Stimulated activated CD4-positive, alpha-beta T cell treated with anti-CD3 and anti-CD28 coated beads, Interleukin-1b, Interleukin-23, amount 100 ng/mL, for 24 hours (primary cell): ENCODE results near the gene STIM1.
"Not testable (repeated sequence)": the region's sequence is repeated elsewhere in the genome, so short reads cannot be mapped to it uniquely, and the experiment has no call there.

Experiments used
- DNase-seq, 4 experiments: peaks; one replicate each; pipeline ENCODE4 v3.0.0-alpha.2; 2020; ENCODE audit warnings: low read depth in 4 of 4, low spot score in 1 of 4

Gene STIM1

GRCh38 chr11:4017129-4017528 is 161.7 kb downstream of the STIM1 start:
- no peak for DNase-seq

- no peak for DNase-seq
Measured at GRCh38 chr11:4018641-4019040, 163.2 kb downstream of the STIM1 start.

DNA sequence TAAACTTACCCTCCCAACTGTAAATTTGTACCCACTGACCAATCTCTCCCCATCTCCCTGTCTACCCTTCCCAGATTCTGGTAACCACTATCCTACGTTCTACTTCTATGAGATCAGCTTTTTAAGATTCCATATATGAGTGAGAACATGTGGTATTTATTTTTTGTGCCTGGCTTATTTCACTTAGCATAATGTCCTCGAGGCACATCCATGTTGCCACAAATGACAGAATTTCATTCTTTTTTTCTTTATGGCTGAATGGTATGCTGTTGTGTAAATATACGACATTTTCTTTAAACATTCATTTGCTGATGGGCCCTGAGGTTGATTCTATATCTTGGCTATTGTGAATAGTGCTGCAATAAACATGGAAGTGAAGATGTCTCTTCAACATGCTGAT is 164.4 kb downstream of the STIM1 start:
- no peak for DNase-seq

DNA sequence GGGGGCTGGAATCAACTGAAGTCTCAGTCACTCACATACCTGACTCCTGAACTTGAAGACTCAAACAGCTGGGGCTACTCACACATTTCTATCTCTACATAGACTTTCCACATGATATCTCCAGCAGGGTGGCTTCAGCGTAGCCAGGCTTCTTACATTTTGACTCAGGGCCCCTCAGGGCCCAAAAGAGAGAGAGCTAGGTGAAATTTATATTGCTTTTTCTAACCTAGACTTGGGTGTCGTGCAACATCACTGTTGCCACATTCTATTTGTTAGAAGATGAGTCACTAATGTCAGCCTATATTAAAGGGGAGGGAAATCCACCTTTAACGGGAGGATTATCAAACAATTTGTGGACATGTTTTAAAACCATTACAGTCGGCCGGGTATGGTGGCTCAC is 167.2 kb downstream of the STIM1 start:
- DNase-seq, result no peak

DNA sequence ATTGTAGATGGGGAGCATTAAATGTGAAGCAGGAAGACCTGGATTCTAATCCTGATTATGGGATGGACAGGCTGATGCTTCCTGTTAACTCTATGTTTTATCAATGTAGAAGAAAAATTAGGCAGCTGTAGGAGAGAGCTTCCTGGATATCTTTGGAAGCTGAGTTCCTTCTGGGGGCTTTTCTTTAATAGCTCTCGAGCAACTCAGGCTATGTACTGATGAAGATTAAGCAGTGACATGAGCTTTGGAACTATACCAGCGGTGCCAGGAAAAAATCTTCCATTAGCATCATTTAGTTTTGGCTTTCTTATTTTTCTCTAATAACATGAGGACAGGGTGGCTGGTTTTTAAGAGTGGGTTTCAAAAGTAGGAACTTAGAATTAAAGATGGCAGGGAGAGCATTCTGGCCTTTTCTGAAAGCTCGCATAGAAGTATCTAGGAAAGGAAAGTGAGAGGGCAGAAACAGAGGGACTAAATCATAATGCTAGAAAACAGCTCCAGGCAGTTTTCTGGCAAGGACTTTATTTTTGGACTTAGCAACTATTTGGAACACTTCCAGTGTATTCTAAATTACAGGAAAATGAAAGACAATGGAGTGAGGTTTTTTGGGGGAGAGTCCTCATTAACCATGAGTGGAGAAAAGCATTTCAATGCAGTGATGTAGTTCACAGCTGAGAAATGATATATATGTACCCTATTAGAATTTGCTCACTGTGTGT is 169.9 kb downstream of the STIM1 start:
- no peak for DNase-seq

DNA sequence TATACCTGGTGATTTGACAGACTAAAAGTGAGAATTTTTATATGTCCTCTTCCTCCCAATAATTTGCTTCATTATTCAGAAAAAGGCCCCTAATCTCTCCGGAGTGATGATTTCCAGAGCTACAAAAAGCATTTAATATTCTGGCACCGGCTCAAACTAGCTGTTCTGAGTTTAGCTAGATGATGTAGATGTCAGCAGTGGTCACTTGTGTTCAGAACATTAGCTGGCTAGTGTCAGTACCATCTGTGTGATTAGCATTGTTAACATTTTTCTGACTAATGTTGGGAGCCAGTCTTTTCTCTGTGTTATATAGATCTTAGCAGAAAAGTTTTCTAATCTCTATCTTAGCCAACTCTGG is 170.5 kb downstream of the STIM1 start:
- DNase-seq, result no peak

DNA sequence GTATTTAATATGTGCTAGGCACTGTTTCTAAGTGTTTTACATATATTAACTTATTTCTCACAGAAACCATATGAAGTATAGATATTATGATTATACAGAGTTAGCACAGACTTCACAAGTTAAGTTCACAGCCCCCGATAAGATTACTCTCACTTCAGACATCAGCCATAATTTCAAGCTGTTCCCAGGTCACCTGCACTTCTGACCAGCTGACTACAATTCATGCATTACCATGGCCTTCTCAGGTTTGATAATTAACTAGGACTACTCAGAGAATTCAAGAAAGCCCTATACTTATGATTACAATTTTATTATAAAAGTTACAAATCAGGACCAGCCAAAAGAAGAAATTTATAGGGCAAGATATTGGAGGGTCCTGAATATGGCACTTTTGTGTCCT is 170.9 kb downstream of the STIM1 start:
- DNase-seq, result no peak

DNA sequence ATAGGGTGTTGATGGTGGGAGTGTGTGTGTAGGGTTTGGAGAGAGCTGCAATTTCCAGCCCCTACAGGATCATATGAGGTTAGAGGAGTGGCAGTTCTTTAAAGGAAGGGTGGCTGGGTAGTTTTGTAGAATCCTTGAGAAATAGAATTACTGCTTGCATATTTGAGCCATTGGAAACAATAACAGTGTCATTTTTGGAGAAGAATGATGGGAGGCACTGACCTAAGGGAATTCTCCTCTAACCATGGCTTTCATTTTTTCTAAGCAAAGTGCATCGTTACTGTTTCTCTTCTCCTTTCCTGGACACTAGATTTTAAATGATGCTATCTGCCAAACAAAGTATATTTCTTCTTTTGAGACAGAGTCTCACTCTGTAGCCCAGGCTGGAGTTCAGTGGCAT is 172.3 kb downstream of the STIM1 start:
- no peak for DNase-seq

GRCh38 chr11:4030197-4030596 is 174.7 kb downstream of the STIM1 start:
- DNase-seq, result no peak

DNA sequence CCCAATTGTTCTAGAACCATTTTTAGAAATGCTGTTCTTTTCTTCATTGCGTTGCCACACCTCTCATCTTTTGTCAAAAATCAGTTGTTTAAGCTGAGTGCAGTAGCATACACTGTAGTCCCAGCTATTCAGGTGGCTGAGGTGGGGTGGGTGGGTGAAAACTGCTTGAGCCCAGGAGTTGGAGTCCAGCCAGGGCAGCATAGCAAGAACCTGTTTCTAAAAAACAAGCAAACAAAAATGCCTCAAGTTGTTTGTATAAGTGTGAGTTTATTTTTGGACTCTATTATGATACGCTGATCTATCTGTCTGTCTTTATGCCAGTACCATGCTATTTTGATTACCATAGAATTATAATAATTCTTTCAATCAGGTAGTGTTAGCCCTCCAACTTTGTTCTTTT is 176.6 kb downstream of the STIM1 start:
- DNase-seq, result no peak

DNA sequence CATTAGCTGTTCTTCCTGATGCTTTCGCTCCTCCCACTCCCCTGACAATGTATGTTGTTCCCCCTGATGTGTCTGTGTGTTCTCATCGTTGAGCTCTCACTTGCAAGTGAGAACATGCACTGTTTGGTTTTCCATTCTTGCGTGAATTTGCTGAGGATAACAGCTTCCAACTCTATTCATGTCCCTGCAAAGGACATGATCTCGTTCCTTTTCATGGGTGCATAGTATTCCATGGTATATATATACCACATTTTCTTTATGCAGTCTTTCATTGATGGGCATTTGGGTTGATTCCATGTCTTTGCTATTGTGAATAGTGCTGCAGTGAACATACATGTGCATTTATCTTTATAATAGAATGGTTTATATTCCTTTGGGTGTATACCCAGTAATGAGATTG is 180.5 kb downstream of the STIM1 start:
- no peak for DNase-seq

DNA sequence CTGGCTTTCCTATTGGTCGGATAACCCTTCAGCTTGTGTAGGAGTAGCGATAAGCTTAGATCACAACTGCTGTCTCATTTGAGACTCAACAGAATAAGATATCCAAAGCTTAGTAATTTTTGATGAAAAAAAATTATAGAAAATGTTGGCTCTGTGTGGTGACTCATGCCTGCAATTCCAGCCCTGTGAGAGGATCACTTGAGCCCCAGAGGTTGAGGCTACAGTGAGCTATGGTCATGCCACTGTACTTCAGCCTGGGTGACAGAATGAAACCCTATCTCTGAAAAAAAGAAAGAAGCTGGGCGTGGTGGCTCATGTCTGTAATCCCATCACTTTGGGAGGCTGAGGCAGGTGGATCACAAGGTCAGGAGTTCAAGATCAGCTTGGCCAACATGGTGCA is 183.5 kb downstream of the STIM1 start:
- no peak for DNase-seq

DNA sequence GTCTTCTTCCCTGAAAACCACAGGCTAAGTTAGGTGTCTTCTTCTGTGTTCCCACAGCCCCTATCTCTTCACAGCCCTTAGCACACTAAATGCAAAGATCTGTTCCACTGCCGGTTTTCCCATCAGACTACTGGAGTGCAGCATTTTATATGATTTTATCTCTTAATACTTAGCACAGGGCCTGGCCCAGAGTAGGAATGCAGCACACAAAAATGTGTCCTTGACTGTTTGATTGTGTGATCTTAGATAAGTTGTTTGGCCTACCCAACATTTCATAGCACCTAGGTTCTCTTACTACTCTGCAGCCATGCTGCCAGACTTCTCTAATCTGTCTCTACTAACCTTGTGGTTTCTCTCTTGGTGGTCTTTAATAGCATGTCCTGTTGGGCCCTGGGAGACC is 185.0 kb downstream of the STIM1 start:
- DNase-seq, result no peak

DNA sequence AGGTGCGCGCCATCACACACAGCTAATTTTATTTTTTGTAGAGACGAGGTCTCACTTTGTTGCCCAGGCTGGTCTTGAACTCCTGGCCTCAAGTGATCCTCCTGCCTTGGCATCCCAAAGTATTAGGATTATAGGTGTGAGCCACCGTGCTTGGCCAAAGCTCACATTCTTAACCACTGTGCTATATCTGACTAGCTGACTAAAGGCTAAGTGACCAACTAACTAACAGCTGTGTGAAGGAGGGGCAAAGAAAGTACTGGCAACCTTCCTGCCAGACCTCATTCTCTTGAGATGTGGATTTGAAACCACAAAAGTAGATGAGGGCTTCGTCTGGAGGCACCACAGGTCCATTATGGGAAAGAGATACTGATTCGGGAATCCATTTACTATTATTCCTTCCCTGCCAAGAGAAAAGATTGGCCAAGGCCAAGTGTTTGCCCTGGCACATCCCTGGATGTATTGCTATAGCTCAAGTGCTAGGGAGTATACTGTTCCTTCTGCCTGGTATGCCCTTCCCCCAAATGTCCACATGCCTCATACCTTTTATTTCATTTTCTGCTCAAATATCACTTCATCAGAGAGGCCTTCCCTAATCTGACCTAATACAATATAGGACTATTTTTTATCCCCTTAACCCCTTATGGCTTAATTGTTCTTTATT is 186.4 kb downstream of the STIM1 start:
- DNase-seq, result no peak

DNA sequence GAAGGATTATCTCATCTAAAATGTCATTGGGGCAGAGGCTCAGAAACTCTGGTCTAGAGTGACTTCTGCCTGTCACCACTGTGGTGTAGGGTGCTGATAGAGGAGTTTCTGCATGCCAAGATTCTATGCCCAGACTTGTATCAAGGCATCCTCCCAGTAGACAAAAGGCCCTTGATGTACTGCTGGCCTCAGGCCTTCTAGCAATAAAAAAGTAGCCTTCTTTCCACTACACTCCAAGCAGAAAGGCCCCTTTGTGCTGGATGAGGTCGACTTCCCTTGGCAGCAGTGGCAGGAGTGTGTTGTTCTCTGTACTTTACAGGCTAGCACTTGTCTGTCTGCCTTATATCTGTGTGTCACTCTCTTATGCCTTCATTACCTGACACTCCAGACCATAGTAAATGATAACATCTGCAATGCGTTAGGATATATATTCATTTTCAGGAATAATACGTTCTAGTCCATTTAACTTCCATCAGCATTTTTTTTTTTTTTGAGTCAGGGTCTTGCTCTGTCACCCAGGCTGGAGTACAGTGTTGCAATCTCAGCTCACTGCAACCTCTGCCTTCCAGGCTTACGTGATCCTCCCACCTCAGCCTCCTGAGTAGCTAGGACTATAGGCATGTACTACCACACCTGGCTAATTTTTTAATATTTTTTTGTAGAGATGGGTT is 189.6 kb downstream of the STIM1 start:
- DNase-seq, result no peak

- DNase-seq, result no peak
Measured at GRCh38 chr11:4048340-4048739, 192.9 kb downstream of the STIM1 start.

- DNase-seq, result no peak
Measured at GRCh38 chr11:4049006-4049405, 193.5 kb downstream of the STIM1 start.

GRCh38 chr11:4050138-4050537 is 194.7 kb downstream of the STIM1 start:
- no peak for DNase-seq

DNA sequence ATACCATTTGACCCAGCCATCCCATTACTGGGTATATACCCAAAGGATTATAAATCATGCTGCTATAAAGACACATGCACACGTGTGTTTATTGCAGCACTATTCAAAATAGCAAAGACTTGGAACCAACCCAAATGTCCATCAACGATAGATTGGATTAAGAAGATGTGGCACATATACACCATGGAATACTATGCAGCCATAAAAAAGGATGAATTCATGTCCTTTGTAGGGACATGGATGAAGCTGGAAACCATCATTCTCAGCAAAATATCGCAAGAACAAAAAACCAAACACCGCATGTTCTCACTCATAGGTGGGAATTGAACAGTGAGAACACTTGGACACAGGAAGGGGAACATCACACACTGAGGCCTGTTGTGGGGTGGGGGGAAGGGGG is 197.7 kb downstream of the STIM1 start:
- not testable (repeated sequence) for DNase-seq

GRCh38 chr11:4054643-4055042 is 199.2 kb downstream of the STIM1 start:
- DNase-seq, result no peak

GRCh38 chr11:4059424-4059823 is 204.0 kb downstream of the STIM1 start:
- no peak for DNase-seq

DNA sequence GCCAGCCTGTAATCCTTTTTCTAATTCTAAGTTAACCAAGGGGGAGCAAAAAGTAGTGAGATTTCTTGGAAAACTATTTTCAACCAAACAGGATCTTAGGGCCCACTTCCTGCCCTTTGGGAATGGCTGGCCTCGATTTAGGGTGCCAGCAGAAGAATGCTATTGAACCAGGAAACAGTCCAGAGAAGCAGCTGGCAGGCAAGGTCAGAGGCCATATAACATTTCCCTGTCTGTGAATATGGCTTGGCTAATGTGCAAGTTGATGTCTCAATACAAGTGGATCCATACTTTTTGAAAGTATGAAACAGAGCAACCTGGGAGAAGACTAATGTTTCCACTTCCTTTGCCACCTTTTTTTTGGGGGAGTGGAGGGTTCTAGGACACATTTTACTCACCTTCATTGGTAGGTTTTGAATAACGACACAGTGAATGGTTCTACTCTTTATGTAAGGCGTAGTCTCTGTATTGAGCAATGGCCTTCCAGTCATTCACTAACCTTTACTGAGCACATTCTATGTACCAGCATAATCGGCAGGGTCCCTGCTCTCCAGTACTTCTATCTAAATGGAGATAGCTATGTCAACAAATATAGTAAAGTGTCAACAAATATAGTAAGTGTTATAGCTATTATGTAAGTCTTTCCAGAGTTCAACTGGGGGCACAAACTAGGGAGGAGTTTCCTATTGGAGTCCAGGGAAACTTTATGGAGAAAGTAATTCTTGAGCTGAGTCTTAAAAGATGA is 204.9 kb downstream of the STIM1 start:
- DNase-seq, result no peak
